Hepatocyte (in vitro differentiated cells): ENCODE results near the gene CHCHD5. TPM values are rescaled to one million over a fixed set of nuclear protein-coding genes. Genes with fewer than 3 reads are reported as not detected.
"Not testable (repeated sequence)": the region's sequence is repeated elsewhere in the genome, so short reads cannot be mapped to it uniquely, and the experiment has no call there.

ENCODE experiments used
- DNase-seq: peaks from one replicate; pipeline ENCODE4 v3.0.0-alpha.2; 2016; ENCODE audit warnings: low spot score
- H2AFZ ChIP-seq: fragments of 200-600 bp; sonication (generic); 2 replicates; pipeline ENCODE4 v1.6.0; 2016; ENCODE audit warnings: antibody characterized with exemption, mild to moderate bottlenecking
- H3K27ac ChIP-seq: fragments of 200-600 bp; sonication (generic); 2 replicates; pipeline ENCODE4 v1.5.1; 2016; ENCODE audit warnings: mild to moderate bottlenecking
- H3K27me3 ChIP-seq: fragments of 200-600 bp; sonication (generic); 2 replicates; pipeline ENCODE4 v1.6.1; 2016
- H3K36me3 ChIP-seq: fragments of 200-600 bp; sonication (generic); replicated peaks from 2 replicates; pipeline ENCODE4 v1.5.1; 2016; ENCODE audit warnings: low read depth; ENCODE audit not compliant: insufficient read depth
- H3K4me1 ChIP-seq: fragments of 200-600 bp; sonication (generic); 2 replicates; pipeline ENCODE4 v1.5.1; 2016; ENCODE audit warnings: mild to moderate bottlenecking, moderate library complexity; ENCODE audit not compliant: insufficient read depth
- H3K4me2 ChIP-seq: fragments of 200-600 bp; sonication (generic); 2 replicates; pipeline ENCODE4 v1.6.0; 2016
- H3K4me3 ChIP-seq: fragments of 200-600 bp; sonication (generic); 2 replicates; pipeline ENCODE4 v1.5.1; 2016; ENCODE audit warnings: mild to moderate bottlenecking
- H3K79me2 ChIP-seq: fragments of 200-600 bp; sonication (generic); 2 replicates; pipeline ENCODE4 v1.6.0; 2017; ENCODE audit warnings: mild to moderate bottlenecking
- H3K9me2 ChIP-seq: fragments of 200-600 bp; sonication (generic); replicated peaks from 2 replicates; pipeline ENCODE4 v1.6.0; 2017; ENCODE audit warnings: mild to moderate bottlenecking; ENCODE audit not compliant: insufficient read depth
- H3K9me3 ChIP-seq: fragments of 200-600 bp; sonication (generic); 2 replicates; pipeline ENCODE4 v1.5.1; 2016; ENCODE audit warnings: low read depth, mild to moderate bottlenecking
- H4K20me1 ChIP-seq: fragments of 200-600 bp; sonication (generic); 2 replicates; pipeline ENCODE4 v1.6.0; 2016; ENCODE audit warnings: mild to moderate bottlenecking; ENCODE audit not compliant: insufficient read depth, poor library complexity, severe bottlenecking
- EZH2 ChIP-seq: fragments of 200-600 bp; sonication (generic); IDR thresholded peaks from 2 replicates; pipeline ENCODE4 v1.6.1; 2016; ENCODE audit warnings: antibody characterized with exemption, mild to moderate bottlenecking, borderline replicate concordance
- EZH2phosphoT487 ChIP-seq: fragments of 200-600 bp; sonication (generic); IDR thresholded peaks from one replicate; pipeline ENCODE4 v1.6.1; 2018; ENCODE audit warnings: antibody characterized with exemption, mild to moderate bottlenecking, low read depth, moderate library complexity; ENCODE audit not compliant: unreplicated experiment, severe bottlenecking
- WGBS: methylation state at CpG from one replicate; pipeline ENCODE4 v1.1.6; 2016; ENCODE audit warnings: low lambda C conversion rate; ENCODE audit errors: missing lambda C conversion rate; 5-methylcytosine and 5-hydroxymethylcytosine counted together
- polyA plus RNA-seq: library from polyadenylated mRNA; unstranded; fragments of >200 nt; fragmentation: Nextera tagmentation; extraction: Ambion mirVana; gene quantifications from 2 replicates; pipeline ENCODE4 v1.2.1, GENCODE V29; 2016
- total RNA-seq: library from RNA; depleted of rRNA; stranded (reverse); fragments of >200 nt; gene quantifications from 2 replicates; pipeline ENCODE4 v1.2.3, GENCODE V29; 2014
- TF ChIP-seq, protein P1 (sequence below): fragments of 200-600 bp; sonication (generic); IDR thresholded peaks from 2 replicates; pipeline ENCODE4 v1.5.1; 2016; ENCODE audit warnings: antibody characterized with exemption, mild to moderate bottlenecking; ENCODE audit not compliant: poor library complexity

CHCHD5 gene, protein sequence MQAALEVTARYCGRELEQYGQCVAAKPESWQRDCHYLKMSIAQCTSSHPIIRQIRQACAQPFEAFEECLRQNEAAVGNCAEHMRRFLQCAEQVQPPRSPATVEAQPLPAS
- total RNA-seq (19.1 and 25.0 TPM in 2 replicates), polyA plus RNA-seq (67.3 and 73.5 TPM in 2 replicates)

DNA sequence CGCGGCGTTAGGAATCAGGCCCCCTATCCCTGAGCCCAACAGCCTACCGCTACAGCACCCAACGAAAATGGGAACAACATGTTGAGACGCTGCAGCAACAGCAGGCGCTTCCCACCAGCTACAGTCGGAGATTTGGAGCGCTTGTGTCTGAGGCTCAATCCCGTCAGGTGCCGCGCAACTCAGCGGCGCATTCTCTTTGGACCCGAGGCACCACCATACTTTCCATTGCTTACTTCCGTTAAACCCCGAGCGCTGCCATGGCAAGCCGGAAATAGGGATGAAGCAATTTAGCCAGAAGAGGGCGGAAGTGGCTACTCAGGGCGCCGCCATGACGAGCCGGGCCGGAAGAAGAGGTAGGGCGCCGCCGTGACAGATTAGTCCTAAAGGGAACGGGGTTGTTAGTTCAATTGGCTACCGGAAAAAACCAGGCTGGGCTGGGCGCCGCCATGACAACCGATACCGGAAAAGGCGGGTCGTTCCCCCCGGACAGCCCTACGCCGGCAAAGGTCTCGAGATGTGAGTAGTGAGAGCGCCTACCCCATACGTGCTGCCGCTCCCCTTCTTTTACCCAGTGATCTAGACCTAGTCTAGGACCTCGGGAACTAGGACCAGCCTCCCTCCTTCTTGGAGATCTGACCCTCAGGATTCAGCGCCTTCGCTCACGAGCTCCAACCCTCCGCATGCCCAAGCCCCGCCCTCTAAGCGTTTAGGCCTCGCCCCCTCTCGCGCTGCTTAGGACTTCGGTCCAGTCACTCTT lies at the start of gene CHCHD5:
TSS of gene CHCHD5 (plus strand) at position 476 of the 757 bp plus-strand sequence. CDS start at position 515, 39 bp downstream.
- no peaks in the 10 kb centered on the region for H3K36me3 ChIP-seq
- no peaks in the 10 kb centered on the region for H4K20me1 ChIP-seq
- peak; percentile 97 for DNase-seq
- peak within 1 kb of the TSS; percentile 47 for H3K4me3 ChIP-seq
- WGBS = under 1% methylated on average over 52 of the region's 54 CpGs
- no peaks in the 10 kb centered on the region for H3K27me3 ChIP-seq
- TF ChIP-seq EZH2phosphoT487 (no peak), EZH2 (no peak)
- TF ChIP-seq, protein P1, sequence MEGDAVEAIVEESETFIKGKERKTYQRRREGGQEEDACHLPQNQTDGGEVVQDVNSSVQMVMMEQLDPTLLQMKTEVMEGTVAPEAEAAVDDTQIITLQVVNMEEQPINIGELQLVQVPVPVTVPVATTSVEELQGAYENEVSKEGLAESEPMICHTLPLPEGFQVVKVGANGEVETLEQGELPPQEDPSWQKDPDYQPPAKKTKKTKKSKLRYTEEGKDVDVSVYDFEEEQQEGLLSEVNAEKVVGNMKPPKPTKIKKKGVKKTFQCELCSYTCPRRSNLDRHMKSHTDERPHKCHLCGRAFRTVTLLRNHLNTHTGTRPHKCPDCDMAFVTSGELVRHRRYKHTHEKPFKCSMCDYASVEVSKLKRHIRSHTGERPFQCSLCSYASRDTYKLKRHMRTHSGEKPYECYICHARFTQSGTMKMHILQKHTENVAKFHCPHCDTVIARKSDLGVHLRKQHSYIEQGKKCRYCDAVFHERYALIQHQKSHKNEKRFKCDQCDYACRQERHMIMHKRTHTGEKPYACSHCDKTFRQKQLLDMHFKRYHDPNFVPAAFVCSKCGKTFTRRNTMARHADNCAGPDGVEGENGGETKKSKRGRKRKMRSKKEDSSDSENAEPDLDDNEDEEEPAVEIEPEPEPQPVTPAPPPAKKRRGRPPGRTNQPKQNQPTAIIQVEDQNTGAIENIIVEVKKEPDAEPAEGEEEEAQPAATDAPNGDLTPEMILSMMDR = no peak
- peak within 1 kb of the TSS; percentile 98 for H3K27ac ChIP-seq
- H3K9me2 ChIP-seq = no peaks in the 10 kb centered on the region
- peak within 1 kb of the TSS; percentile 90 for H3K4me2 ChIP-seq
- peaks cover 18% of the 10 kb centered on the region for H3K79me2 ChIP-seq
- peaks cover 15% of the 10 kb centered on the region for H3K4me1 ChIP-seq
- H3K9me3 ChIP-seq = no peaks in the 10 kb centered on the region
- peak within 1 kb of the TSS; percentile 92 for H2AFZ ChIP-seq

DNA sequence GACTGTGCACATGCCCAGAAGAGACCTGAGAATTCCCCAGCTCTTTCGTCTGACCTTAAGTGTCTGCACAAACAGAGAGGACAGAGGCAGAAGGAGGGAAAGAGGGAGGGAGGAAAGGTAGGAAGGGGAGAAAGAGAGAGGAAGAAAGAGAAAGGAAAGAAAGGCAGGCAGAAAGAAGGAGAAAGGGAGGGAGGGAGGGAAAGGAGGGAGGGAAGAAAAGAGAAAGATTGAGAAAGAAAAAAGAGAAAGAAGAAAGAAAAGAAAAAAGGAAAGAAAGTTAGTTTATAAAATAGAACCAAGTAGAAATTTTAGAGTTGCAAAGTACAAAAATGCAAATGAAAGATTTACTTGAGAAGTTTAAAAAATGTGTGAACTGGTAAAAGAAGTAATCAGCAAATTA lies 49.6 kb upstream of the CHCHD5 start:
- TF ChIP-seq, protein P1 = no peak
- no peak for TF ChIP-seq EZH2
- TF ChIP-seq EZH2phosphoT487 = no peak
- H4K20me1 ChIP-seq = no peaks in the 10 kb centered on the region
- no peak overlapping the region for H3K27ac ChIP-seq
- no peak overlapping the region for H3K4me2 ChIP-seq
- no peaks in the 10 kb centered on the region for H3K9me2 ChIP-seq
- no peaks in the 10 kb centered on the region for H3K4me1 ChIP-seq
- 79% methylated on average over 1 of the region's 1 CpG for WGBS
- H3K79me2 ChIP-seq = no peaks in the 10 kb centered on the region
- H3K27me3 ChIP-seq = no peaks in the 10 kb centered on the region
- no peaks in the 10 kb centered on the region for H3K36me3 ChIP-seq
- DNase-seq = no peak
- no peak overlapping the region for H2AFZ ChIP-seq
- H3K9me3 ChIP-seq = no peaks in the 10 kb centered on the region
- H3K4me3 ChIP-seq = no peak overlapping the region

DNA sequence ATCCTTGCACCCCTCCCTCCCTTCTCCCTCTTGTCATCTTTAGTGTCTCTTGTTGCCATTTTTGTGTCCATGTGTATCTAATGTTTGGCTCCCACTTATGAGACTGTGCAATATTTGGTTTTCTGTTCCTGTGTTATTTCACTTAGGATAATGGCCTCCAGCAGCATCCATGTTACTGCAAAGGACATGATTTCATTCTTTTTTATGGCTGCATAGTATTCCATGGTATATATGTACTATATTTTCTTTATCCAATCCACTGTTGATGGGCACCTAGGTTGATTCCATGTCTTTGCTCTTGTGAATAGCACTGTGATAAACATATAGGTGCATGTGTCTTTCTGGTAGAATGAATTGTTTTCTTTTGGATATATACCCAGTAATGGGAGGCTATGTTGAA lies 47.7 kb upstream of the CHCHD5 start:
- H3K4me2 ChIP-seq, H3K9me2 ChIP-seq, H2AFZ ChIP-seq, H3K27me3 ChIP-seq, H4K20me1 ChIP-seq, DNase-seq, H3K4me1 ChIP-seq, H3K9me3 ChIP-seq, H3K4me3 ChIP-seq, H3K36me3 ChIP-seq, H3K27ac ChIP-seq, H3K79me2 ChIP-seq: not testable (repeated sequence)

DNA sequence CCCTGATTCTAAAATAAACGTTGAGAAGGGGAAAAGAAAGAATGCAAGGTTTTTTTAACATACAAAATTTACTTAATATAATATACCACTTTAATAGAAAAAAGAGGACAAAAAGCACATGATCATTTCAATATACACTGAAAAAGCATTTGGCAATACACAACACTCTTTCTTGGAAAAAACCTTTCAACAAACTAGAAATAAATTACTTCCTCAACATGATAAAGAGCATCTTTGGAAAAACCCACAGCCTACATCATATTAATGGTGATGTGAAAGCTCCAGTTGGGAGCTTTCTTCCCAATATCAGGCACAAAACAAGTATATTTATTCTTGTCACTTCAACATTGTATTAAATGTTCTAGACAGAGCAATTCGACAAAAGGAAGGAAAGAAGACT lies 45.1 kb upstream of the CHCHD5 start:
- H3K9me2 ChIP-seq = no peaks in the 10 kb centered on the region
- peaks cover 6% of the 10 kb centered on the region for H4K20me1 ChIP-seq
- H3K36me3 ChIP-seq = no peaks in the 10 kb centered on the region
- H3K4me2 ChIP-seq = no peak overlapping the region
- no peak overlapping the region for H3K4me3 ChIP-seq
- no peak overlapping the region for H3K27ac ChIP-seq
- H3K79me2 ChIP-seq = peaks cover 17% of the 10 kb centered on the region
- H3K4me1 ChIP-seq = peaks cover 10% of the 10 kb centered on the region
- no peak overlapping the region for H2AFZ ChIP-seq
- WGBS = 83% methylated on average over 2 of the region's 2 CpGs
- TF ChIP-seq EZH2 = no peak
- H3K27me3 ChIP-seq = no peaks in the 10 kb centered on the region
- H3K9me3 ChIP-seq = no peaks in the 10 kb centered on the region
- DNase-seq = no peak
